Measurements from ENCODE around the gene ACLY.
"Not testable (repeated sequence)": the region's sequence is repeated elsewhere in the genome, so short reads cannot be mapped to it uniquely, and the experiment has no call there.

Gene ACLY

DNA sequence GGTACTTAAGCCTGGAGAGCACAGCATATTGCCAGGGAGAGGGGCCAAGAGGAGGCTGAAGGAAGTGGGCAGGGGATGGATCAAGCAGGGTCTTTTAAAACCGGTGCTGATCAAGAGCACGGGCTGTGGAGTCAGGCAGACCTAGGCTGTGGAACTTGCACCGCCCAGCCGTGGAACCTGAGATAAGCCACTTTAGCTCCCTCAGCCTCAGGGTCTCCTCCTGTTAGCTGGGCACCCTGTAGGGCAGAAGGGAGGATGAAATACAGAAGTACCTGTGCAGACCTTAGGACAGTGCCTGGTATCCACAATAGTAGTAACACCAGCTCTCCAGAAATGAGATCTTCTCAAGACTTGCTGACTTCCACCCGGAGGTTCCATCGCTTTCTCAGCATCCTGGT is 20.9 kb upstream of the ACLY start:
- DNase-seq (ENCODE audit: low spot score): no peak

DNA sequence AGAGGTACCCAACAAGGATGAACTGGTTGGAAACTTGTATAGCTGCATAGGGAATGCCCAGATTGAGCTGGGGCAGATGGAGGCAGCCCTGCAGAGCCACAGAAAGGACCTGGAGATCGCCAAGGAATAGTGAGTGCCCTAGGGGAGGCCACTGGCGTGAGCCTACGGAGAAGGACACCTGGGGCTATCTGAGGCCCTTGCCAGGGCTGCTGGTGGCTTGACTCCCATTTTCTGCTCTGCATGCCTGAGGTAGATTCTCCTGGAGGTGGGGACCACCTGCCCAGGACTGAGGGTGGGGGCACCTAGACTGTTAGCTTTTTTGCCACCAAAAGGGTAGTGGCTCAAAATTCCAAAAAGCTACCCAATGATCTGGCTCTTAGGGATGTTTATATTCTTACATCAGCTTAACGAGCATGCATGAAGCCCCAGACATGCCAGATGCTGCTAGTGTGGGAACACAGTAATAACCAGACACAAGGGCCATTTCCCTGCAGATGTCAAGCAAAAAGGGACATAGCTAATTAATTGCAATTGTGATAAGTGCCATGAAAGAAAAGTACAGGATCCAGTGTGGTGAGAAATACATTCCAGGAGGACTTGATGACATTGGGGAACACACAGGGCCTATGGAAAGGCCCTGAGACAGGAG is 20.4 kb upstream of the ACLY start:
- no peak for DNase-seq (ENCODE audit: low spot score)

DNA sequence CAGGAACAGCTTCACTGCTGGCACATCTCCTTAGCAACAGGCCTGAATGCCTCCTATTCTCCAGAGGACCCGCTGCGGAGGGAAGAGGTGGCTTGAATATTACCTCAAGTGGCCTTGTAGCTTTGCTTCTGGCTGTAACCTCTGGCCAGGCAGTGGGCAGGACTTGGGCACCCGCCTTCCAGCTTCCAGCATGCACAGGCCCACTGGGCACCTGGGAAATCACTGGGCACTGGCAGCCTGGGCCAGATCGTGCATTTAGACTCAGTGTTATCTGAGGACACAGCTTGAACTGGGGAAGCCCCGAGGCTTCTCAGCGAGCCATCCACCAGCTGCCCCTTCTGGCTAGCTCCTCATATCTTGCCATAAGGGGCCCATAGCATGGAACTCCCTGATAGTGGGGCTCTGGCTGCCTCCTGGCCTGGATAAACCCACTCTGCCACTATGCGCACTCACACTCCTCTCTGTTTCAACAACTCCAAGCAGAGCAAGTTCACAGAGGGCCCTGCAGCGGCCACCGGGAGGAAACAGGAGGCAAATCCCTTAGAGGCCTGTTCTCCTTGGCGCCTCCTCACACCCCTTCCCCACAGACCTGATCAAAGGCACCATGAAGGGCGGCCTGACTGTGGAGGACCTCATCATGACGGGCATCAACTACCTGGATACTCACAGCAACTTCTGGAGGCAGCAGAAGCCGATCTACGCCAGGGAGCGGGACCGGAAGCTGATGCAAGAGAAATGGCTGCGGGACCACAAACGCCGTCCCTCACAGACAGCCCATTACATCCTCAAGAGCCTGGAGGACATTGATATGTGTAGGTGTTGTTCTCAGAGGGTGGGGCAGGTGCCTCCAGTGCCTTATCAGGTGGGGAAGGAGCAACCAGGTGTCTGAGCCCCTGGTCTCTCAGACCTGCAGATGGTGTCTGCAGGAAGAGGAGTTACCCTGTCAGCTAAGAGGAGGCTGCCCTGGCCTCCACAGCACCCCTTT is 19.5 kb upstream of the ACLY start:
- DNase-seq (ENCODE audit: low spot score): no peak

DNA sequence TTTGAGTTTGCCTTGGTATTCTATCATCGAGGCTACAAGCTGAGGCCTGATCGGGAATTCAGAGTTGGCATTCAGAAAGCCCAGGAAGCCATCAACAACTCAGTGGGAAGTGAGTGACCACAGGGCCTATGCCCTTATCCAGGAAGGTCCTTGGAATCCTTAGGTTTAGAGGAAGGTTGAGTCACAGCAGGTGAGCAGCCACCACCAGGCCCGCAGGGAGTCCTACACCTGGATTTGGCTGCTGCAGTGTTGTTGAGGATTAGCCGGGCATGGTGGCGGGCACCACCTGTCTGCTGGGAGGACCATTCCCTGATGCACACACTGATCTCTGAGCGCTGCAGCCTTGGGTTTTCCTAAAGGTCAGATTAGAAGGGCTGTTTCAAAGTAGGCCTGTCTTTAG is 16.9 kb upstream of the ACLY start:
- DNase-seq (ENCODE audit: low spot score): no peak

DNA sequence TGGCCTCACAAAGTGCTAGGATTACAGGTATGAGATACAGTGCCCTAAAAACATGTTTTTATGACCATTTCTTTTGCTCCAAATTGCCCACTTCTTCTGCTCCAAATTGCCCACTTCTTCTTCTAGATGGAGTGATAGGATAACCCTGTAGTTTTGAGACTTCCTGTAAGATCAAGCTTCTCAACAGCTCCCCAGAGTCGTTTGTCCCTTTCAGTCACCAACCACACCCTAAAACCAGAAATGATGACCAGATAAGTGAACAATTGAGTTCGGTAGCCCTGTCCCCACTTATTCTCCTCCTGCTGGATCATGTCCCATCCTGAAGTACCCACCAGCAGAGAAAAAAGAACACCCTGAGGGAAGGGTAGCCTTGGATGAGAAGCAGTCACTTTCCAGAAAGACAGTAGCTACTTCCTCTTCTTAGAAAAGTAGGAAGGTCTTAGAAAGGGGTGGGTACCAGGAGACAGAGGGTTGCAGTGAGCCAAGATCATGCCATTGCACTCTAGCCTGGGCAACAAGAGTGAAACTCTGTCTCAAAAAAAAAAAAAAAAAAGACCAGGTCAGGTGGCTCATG is 14.2 kb upstream of the ACLY start:
- no peak for DNase-seq (ENCODE audit: low spot score)

DNA sequence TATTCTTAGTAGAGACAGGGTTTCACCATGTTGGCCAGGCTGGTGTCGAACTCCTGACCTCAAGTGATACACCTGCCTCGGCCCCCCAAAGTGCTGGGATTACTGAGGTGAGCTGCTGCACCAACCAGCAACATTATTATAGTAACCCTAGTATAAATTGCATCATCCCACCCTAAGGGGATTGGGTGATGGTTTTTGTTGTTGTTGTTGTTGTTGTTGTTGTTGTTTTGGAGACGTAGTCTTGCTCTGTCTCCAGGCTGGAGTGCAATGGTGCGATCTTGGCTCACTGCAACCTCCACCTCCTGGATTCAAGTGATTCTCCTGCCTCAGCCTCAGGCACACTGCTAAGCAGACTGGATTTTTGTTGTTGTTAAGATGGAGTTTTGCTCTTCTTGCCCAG is 13.0 kb upstream of the ACLY start:
- DNase-seq (ENCODE audit: low spot score): not testable (repeated sequence)

DNA sequence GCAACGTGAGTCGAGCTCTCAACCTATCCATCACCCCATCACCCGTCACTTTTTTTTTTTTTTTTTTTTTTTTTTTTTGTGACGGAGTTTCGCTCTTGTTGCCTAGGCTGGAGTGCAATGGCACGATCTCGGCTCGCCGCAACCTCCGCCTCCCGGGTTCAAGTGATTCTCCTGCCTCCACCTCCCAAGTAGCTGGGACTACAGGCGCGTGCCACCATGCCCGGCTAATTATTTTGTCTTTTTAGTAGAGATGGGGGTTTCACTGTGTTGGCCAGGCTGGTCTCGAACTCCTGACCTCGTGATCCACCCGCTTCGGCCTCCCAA is 12.0 kb upstream of the ACLY start:
- not testable (repeated sequence) for DNase-seq (ENCODE audit: low spot score)

DNA sequence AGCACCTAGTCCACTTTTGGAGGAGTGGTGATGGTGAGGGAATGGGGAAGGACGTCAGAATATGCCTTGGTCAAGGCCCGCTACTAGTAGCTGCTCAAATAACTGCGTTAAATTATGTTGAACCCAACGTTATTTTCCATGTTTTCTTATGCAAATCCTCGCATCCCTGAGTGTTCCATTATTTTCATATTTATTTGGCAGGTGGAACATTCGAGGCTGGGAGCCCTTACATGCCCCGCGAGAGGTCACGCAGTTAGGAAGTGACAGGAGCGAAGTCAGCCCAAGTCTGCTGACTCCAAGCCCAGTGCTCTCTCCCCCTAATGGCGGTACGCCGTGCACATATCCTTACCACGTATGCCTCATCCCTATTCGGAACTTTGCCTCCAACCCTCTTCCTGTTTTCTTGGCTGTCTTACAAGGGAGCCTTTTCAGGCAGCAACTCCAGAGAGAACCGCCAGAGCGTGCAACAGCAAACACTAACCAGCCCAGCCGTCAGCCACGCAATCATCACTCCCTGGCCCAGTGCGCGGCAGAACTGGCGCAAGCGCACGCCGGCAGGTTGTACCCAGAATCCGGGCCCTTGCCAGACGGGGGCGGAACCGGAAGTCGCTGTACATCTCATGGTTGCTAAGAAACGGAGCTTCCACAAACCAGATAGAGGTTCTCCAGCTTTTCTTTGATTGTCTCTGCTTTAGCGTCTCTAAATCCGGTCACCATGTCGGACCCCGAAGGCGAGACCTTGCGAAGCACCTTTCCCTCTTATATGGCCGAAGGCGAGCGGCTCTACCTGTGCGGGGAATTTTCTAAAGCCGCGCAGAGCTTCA is 11.5 kb upstream of the ACLY start, which contains the start of gene ODAD4:
ODAD4 (plus strand) TSS at position 609 of the 824 bp plus-strand sequence; CDS start at position 716, 107 bp downstream.
- peak; percentile 93 for DNase-seq (ENCODE audit: low spot score)

DNA sequence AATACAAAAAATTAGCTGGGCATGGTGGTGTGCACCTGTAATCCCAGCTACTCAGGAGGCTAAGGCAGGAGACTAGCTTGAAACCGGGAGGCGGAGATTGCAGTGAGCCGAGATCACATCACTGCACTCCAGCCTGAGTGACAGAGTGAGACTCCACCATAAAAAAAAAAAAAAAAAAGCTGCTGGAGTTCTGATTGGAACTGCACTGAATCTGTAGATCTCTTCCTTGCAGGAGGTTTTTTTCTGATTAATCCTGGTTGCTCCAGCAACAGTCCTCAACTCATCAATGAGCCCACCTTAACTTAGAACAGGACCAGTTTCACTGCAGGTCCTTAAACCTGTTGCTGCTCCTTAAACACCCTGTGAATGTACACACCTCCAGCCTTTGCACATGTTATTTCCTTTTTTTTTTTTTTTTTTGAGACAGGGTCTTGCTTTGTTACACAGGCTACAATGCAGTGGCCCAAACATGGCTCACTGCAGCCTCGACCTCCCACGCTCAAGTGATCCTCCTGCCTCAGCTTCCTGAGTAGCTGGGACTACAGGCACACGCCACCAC is 10.0 kb upstream of the ACLY start:
- no peak for DNase-seq (ENCODE audit: low spot score)

DNA sequence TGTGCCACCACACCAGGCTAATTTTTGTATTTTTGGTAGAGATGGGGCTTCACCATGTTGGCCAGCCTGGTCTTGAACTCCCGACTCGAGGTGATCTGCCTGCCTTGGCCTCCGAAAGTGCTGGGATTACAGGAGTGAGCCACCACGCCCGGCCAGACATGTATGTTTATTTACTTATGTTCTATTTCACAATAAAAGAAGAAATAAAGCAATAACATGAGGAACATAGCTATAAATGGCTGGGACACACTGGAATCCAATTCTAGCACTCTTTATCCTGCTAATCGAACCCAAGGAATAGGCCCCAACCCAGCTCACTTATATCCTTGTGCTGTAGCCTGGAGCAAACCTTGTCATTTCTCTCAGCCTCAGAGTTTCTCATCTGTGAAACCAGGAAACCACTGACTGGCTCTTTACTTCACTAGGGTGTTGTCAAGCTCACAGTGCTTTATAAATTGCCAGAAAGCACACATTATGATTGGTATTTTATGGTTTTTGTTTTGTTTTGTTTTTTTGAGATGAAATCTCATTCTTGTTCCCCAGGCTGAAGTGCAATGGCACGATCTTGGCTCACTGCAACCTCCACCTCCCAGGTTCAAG is 7.3 kb upstream of the ACLY start:
- no peak for DNase-seq (ENCODE audit: low spot score)

DNA sequence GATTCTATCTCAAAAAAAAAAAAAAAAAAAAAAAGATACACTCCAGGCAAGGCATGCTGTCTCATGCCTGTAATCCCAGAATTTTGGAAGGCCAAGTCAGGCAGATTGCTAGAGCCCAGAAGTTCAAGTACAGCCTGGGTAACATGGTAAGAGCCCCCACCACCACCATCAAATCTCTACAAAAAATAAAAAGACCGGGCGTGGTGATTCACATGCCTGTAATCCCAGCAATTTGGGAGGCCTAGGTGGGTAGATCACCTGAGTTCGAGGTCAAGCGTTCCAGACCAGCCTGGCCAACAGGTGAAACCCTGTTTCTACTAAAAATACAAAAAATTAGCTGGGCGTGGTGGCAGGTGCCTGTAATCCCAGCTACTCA is 1.8 kb upstream of the ACLY start:
- DNase-seq (ENCODE audit: low spot score): no peak

DNA sequence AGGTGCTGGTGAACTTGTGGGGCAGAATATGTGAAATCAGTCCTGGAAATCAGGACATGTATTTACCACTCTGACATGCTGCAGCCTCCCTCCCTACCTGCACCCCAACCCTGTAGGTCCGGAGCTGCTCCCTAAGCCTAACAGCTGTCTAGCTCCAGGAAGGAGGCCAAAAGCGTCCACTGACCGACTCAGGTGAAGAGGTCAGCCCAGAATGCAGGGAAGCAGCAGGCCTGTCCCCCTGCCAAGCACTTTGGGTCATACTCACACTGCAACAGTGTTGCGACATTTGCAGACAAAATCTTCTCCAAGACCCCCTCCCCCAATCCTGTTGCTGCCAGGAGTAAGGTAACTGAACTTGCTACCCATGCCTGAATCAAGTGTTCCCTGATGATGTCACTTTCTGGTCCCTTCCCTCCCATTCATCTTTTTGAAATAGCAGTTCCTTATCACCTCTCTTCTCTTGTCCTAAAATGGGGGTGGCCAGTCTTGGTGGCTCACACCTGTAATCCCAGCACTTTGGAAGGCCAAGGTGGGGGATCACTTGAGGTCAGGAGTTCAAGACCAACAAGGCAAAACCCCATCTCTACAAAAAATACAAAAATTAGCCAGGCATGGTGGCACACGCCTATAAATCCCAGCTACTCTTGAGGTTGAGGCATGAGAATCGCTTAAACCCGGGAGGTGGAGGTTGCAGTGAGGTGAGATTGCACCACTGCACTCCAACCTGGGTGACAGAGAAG is 1.3 kb upstream of the ACLY start:
- DNase-seq (ENCODE audit: low spot score): no peak

DNA sequence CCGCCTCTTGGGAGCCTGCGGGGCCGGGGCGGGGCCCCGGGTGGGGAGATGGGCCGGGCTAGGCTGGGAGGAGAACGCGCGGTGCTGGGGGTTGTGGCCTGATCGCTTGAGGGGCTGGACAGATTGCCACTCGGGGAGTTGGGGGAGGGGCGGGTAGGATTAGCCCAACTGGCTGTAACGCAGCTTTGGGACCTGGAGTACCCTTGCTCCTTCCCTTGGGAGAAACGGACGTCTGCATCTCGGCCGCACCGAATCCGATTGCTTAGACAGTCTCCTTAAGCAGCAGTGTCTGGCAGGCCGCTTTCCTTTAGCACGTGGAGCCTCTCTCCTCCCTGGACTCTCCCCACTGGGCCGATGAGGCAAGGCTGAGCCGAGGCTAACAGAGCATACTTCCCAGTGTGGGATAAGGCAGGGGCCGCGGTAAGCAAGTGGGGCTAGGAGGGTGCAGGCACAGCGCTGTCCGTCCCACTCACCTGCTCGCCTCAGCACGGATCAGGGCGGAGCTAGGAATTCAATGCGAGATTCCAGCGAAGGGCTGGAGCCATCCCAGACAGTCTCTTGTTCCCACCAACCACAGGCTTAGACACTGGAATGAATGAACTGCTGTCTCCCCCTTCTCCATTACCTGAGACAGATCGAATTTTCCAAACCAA is 540 bp upstream of the ACLY start:
- DNase-seq (ENCODE audit: low spot score): no peak

DNA sequence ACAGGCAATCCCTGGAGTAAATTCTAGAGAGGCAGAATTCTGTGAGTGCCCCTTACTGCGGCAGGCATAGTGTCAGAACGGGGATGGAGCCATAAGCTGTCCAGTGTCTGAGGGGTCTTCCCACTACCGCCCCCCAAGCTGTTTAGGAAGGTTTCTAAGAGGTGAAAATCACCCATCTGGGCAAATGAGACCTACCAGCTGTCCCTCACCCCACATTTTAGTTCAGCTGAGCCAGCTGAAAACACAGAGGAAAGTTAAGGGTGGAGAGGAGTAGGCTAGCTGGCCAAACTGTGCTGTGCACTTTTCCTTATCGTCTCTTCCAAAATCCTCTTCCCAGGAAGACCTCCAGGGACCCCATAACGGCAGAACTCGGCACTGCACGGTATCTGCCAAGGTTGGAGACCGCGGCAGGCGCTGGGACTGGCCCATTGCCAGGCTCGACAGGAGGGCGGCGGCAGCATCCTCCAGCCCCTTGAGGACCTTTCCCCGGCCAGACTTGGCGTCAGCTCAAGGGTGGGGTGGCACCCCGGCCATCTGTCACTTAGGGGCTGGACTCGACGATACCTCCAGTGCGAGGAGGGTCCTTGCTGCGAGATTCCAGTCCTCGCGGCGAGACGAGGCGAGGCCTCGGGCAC is 955 bp downstream of the ACLY start:
- DNase-seq (ENCODE audit: low spot score): peak; percentile 17

DNA sequence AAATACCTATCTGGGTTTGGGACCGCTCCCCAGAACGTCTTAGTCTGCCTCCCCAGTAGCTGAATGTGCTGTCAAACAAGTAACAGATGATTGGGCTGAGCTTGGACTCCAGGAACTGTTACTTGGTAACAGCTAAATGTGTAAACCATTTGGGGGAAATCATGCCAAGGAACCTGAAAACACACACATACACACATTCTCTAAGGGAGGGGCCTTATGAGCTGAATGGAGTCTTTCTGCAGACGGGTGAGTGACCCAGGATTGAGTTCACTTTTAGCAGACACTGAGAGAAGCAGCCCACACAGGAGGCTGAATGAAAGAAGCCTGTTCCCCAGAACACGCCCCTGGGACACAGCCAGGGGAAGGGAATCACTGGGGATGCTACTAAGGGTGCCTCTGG is 1.6 kb downstream of the ACLY start:
- no peak for DNase-seq (ENCODE audit: low spot score)

DNA sequence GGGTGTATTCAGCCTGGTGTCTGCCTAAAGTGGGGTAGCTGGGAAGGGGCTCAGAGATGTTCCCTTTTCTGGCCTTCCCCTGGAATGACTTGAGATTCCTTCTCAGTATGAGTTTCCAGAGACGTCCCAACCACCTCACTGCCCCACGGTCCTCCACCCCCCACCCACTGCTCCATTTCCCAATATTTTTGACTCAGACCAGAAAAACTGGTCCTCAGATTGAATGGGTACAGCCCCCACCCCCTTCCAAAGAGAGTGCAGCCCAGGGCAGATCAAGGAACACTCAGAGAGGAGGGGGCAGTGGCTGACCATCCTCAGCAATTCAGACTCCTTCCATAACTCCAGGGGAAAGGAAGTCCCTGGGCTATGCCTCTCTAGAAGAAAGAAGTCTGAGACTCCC is 3.2 kb downstream of the ACLY start:
- no peak for DNase-seq (ENCODE audit: low spot score)

DNA sequence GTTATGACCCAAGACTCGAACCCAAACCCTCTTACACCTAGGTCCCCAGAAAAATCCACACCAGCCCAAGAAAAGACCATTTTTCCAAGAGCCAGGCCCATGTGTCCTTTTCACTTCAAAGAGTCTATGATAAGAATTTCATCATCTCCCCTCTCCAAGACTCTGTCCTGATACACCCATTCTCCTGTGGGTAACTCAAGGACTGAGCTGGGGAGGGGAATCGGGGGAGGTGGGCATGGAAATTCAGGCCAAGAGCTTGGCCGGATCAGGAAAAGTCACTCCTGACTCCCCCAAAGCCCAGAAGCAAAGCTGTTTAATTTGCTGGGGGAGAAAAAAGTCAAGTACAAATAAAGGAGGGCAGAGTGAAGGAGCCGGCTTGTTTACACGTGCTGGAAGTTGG is 3.7 kb downstream of the ACLY start:
- DNase-seq (ENCODE audit: low spot score): no peak

DNA sequence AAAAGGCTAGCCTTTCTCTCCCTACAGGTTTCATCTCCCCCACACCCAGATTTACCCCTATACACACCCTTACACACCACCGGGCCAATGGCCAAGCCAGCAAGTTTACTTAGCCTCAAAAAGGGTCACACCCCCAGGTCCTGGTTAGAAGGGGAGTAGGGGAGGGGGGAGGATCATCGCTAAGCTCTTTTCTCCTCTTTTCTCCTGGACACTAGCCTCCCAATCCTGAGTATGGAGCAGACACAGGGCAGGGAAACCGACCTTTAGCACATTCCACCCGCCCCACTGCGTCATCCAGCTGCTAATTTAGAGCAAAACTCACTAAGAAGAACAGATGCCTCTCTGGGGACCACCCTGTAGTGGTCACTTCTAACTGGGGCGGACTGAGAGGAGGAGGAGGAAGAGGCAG is 4.4 kb downstream of the ACLY start:
- no peak for DNase-seq (ENCODE audit: low spot score)

DNA sequence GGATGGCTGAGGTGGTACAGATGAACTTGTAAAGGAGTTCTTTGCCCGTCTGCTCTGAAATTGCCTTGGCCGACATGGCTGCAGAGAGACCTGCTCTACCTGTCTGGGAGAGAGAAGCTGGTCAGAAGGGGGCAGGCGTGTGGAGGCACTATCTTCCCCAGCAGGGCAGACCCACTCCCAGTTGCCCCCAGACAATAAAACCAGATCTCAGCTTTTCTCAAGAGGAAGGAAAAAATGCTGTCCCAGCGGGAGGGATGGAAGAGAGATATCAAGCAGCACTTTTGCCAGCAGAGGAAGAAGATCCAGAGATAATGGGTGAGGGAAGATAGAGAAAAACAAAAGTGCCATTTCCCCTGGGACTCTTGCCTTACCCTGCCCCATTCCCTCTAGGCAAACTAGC is 5.0 kb downstream of the ACLY start:
- DNase-seq (ENCODE audit: low spot score): no peak

DNA sequence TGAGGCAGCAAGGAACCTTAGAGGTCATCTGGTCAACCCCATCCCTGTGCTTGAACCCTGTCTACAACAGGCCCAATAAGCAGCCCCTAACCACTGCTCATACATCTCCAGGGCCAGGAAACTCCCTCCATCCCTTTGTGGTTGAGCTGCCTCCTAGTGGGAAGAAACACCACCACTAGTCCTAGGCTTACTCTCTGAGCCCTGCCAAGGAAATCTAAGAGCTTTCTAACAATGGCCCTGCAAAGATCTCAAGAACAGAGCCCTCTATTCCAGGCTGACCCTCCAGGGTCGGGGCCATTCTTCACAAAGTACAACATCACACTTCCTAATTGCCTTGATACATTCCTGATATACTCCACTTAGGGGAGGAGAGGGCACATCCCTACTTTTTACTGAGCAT is 5.8 kb downstream of the ACLY start:
- DNase-seq (ENCODE audit: low spot score): no peak
